Motor neuron (in vitro differentiated cells): ENCODE measurements around the gene PUDP. TPM values are rescaled to one million over a fixed set of nuclear protein-coding genes. Genes with fewer than 3 reads are reported as not detected.
"Not testable (repeated sequence)": the region's sequence is repeated elsewhere in the genome, so short reads cannot be mapped to it uniquely, and the experiment has no call there.

Experiments
- ATAC-seq, 8 experiments: fragments of 200-7000 bp; cut with Tn5 transposase; replicated peaks in 6 of 8; 2 replicates each; pipeline ENCODE4 v1.8.0; 2021; ENCODE audit warnings: mild to moderate bottlenecking in 8 of 8, moderate library complexity in 8 of 8
- H3K27ac ChIP-seq, 2 donors: fragments of 250-450 bp; sonication (Bioruptor Pico); 2 replicates each; pipeline ENCODE4 v1.9.0; 2021; ENCODE audit warnings: antibody characterized with exemption in 2 of 2, mild to moderate bottlenecking in 2 of 2, moderate library complexity in 1 of 2
- H3K4me1 ChIP-seq, 2 donors: fragments of 250-450 bp; sonication (Bioruptor Pico); replicated peaks in 1 of 2; 2 replicates each; pipeline ENCODE4 v1.6.1; 2021; ENCODE audit warnings: antibody characterized with exemption in 2 of 2, mild to moderate bottlenecking in 2 of 2, moderate library complexity in 1 of 2
- H3K4me3 ChIP-seq, 5 donors: fragments of 250-450 bp; sonication (Bioruptor Pico); 2 replicates each; pipeline ENCODE4 v1.9.0; 2021; ENCODE audit warnings: antibody characterized with exemption in 5 of 5, mild to moderate bottlenecking in 5 of 5, moderate library complexity in 4 of 5
- WGBS, 10 experiments: fragments of 450-650 bp; shearing (Covaris generic); methylation state at CpG; one replicate each; pipeline ENCODE4 v1.0.0; 2022; 5-methylcytosine and 5-hydroxymethylcytosine counted together
- in situ Hi-C, 9 experiments: fragments of 400-800 bp; cut with MboI; loops; one replicate each; pipeline ENCODE4 v1.15.0; 2021; ENCODE audit warnings: low sequenced_read_pairs in 9 of 9, low pct_unique_long_range_greater_than_20kb in 2 of 9; ENCODE audit not compliant: unreplicated experiment in 9 of 9
- total RNA-seq, 8 experiments: library from RNA; unstranded; fragments of 300-600 nt; gene quantifications; 2 replicates each; pipeline versions ENCODE4 v1.2.3 to v1.2.4, GENCODE V29; 2022

Gene PUDP
- total RNA-seq = 10 to 100 TPM in 4 of 8 experiments, 1 to 10 TPM in 4; 5.4 to 17.7 (median 10.6) TPM

- Histone ChIP-seq H3K27ac (peak within 1 kb of the TSS; percentile 96 to 98), H3K4me3 (peak within 1 kb of the TSS; percentile 67 to 81 (median 74)), H3K4me1 (peaks cover 2 to 14% of the 10 kb centered on the region in 2 donors)
- in situ Hi-C loops = no loop called here
- peak; percentile 69 to 93 (median 90) for ATAC-seq
- WGBS, 10 experiments = 0 to 20% (median 0%) methylated on average over 1 to 8 of the region's 76 CpGs; no CpG with 5 or more reads in 6 of the 10 experiments
Measured at GRCh38 chrX:7147978-7148854, at the start of gene PUDP. Gene PUDP (minus strand): TSS chrX:7148153. CDS start chrX:7148113, 40 bp downstream.

GRCh38 chrX:7194606-7195005 lies 46.7 kb upstream of the PUDP start:
- no peaks in the 10 kb centered on the region for H3K4me1 ChIP-seq
- ATAC-seq = no peak
- H3K4me3 ChIP-seq = no peak overlapping the region
- in situ Hi-C loops = no loop called here
- no peak overlapping the region for H3K27ac ChIP-seq
- WGBS, 10 experiments = 94 to 98% (median 96%) methylated on average over 6 to 11 of the region's 11 CpGs; no CpG with 5 or more reads in 7 of the 10 experiments

- no peak for ATAC-seq
- WGBS, 10 experiments = 67 to 100% (median 89%) methylated on average over 1 to 4 of the region's 7 CpGs; no CpG with 5 or more reads in 5 of the 10 experiments
- Histone ChIP-seq H3K4me3 (no peak overlapping the region), H3K27ac (no peak overlapping the region), H3K4me1 (no peaks in the 10 kb centered on the region)
- in situ Hi-C loops = no loop called here
Measured at GRCh38 chrX:7192871-7193270, 44.9 kb upstream of the PUDP start.

GRCh38 chrX:7191681-7192110 lies 43.7 kb upstream of the PUDP start:
- ATAC-seq = peak in 1 of 8 experiments; percentile 40
- 100% methylated on average over 2 of the region's 2 CpGs; no CpG with 5 or more reads in 9 of the 10 experiments for WGBS, 10 experiments
- no peaks in the 10 kb centered on the region for H3K4me1 ChIP-seq
- in situ Hi-C loops = no loop called here
- no peak overlapping the region for H3K27ac ChIP-seq
- H3K4me3 ChIP-seq = no peak overlapping the region

GRCh38 chrX:7190157-7190556 lies 42.2 kb upstream of the PUDP start:
- no peak overlapping the region for H3K4me3 ChIP-seq
- no peak for ATAC-seq
- H3K4me1 ChIP-seq = no peaks in the 10 kb centered on the region
- 100% methylated on average over 2 of the region's 2 CpGs; no CpG with 5 or more reads in 9 of the 10 experiments for WGBS, 10 experiments
- in situ Hi-C loops = no loop called here
- H3K27ac ChIP-seq = no peak overlapping the region

- ATAC-seq = peak in 2 of 8 experiments; percentile 52 to 56
- 80 to 94% methylated on average over 2 of the region's 2 CpGs; no CpG with 5 or more reads in 8 of the 10 experiments for WGBS, 10 experiments
- Histone ChIP-seq H3K4me3 (no peak overlapping the region), H3K27ac (no peak overlapping the region), H3K4me1 (no peaks in the 10 kb centered on the region)
- in situ Hi-C loops = no loop called here
Measured at GRCh38 chrX:7188672-7189071, 40.7 kb upstream of the PUDP start.

- in situ Hi-C loops = no loop called here
- WGBS, 10 experiments = 40 to 100% (median 98%) methylated on average over 1 to 3 of the region's 3 CpGs; no CpG with 5 or more reads in 6 of the 10 experiments
- no peak for ATAC-seq
Measured at GRCh38 chrX:7184816-7185215, 36.9 kb upstream of the PUDP start.

GRCh38 chrX:7179446-7179845 lies 31.5 kb upstream of the PUDP start:
- WGBS, 10 experiments = 0 to 100% (median 92%) methylated on average over 1 to 2 of the region's 2 CpGs; no CpG with 5 or more reads in 5 of the 10 experiments

More at GRCh38 chrX:7184816-7185215, 36.9 kb upstream of the PUDP start:
- Histone ChIP-seq H3K4me1 (no peaks in the 10 kb centered on the region), H3K27ac (no peak overlapping the region), H3K4me3 (no peak overlapping the region)

GRCh38 chrX:7178859-7179258 lies 30.9 kb upstream of the PUDP start:
- H3K27ac ChIP-seq, H3K4me3 ChIP-seq, H3K4me1 ChIP-seq, ATAC-seq, in situ Hi-C loops: not testable (repeated sequence)
- WGBS, 10 experiments = 80 to 100% (median 96%) methylated on average over 1 to 2 of the region's 2 CpGs; no CpG with 5 or more reads in 6 of the 10 experiments

More at GRCh38 chrX:7179446-7179845, 31.5 kb upstream of the PUDP start:
- in situ Hi-C loops = no loop called here
- Histone ChIP-seq H3K4me1 (no peaks in the 10 kb centered on the region), H3K27ac (no peak overlapping the region), H3K4me3 (no peak overlapping the region)
- ATAC-seq = no peak

GRCh38 chrX:7170898-7171297 lies 22.9 kb upstream of the PUDP start:
- Histone ChIP-seq H3K4me1 (no peaks in the 10 kb centered on the region), H3K27ac (no peak overlapping the region), H3K4me3 (no peak overlapping the region)
- ATAC-seq = no peak
- in situ Hi-C loops = no loop called here
- WGBS, 10 experiments = 70 to 83% (median 80%) methylated on average over 1 to 2 of the region's 3 CpGs; no CpG with 5 or more reads in 7 of the 10 experiments

GRCh38 chrX:7169627-7170026 lies 21.7 kb upstream of the PUDP start:
- Histone ChIP-seq H3K4me1 (no peaks in the 10 kb centered on the region), H3K27ac (no peak overlapping the region), H3K4me3 (no peak overlapping the region)
- WGBS, 10 experiments = 80% methylated on average over 1 of the region's 3 CpGs; no CpG with 5 or more reads in 9 of the 10 experiments
- in situ Hi-C loops = no loop called here
- ATAC-seq = no peak

GRCh38 chrX:7168371-7168770 lies 20.4 kb upstream of the PUDP start:
- Histone ChIP-seq H3K4me3 (no peak overlapping the region), H3K4me1 (no peaks in the 10 kb centered on the region), H3K27ac (no peak overlapping the region)
- WGBS, 10 experiments = 50% methylated on average over 1 of the region's 1 CpG; no CpG with 5 or more reads in 9 of the 10 experiments
- no peak for ATAC-seq
- in situ Hi-C loops = no loop called here

GRCh38 chrX:7164174-7164573 lies 16.2 kb upstream of the PUDP start:
- in situ Hi-C loops = no loop called here
- Histone ChIP-seq H3K27ac (no peak overlapping the region), H3K4me1 (no peaks in the 10 kb centered on the region), H3K4me3 (no peak overlapping the region)
- ATAC-seq = no peak
- 40 to 100% (median 92%) methylated on average over 1 to 2 of the region's 3 CpGs; no CpG with 5 or more reads in 7 of the 10 experiments for WGBS, 10 experiments
